ENCODE measurements around the gene CGN.

Gene CGN

DNA sequence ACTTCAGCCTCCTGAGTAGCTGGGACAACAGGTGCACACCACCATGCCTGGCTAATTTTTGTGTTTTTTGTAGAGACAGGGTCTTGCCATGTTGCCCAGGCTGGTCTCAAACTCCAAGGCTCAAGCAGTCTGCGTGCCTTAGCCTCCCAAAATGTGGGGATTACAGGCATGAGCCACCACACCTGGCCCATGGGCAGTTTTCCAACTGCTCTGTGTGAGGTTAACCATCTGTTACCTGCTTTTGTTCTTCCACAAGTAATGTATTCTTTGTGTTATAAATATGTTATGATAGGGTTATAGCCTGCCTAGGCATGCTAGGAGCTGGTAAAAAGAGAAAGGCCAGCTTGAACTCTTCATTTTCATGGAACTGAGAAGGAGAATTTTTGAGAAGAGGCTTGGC, 59.6 kb downstream of the CGN start:
- no peak for TF ChIP-seq CTCF (IDR thresholded peaks at IDR 0.05; ENCODE audit: low read depth, low read length)
- DNase-seq (ENCODE audit: extremely low read depth, low read depth): no peak

- peak; percentile 56 for DNase-seq (ENCODE audit: extremely low read depth, low read depth)
- no peak for TF ChIP-seq CTCF (IDR thresholded peaks at IDR 0.05; ENCODE audit: low read depth, low read length)
Measured at GRCh38 chr1:151574575-151575529, 63.7 kb downstream of the CGN start.

DNA sequence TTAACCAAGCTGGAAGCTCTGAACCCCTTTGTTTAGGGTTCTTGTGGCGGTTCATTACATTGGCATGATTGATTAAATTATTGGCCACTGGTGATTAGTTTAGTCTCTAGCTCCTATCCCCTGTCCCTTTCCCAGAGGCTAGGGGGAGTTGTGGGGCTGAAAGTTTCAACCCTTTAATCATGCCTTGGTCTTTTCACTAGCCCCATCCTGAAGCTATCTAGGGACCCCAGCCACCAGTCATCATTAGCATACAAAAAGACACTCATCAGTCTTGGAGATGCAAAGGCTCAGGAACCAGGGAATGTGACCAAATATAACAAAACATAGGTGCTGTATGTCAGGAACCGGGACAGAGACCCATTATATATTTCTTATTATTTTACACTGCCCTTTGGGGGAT, 66.0 kb downstream of the CGN start:
- DNase-seq (ENCODE audit: extremely low read depth, low read depth): no peak
- no peak for TF ChIP-seq CTCF (IDR thresholded peaks at IDR 0.05; ENCODE audit: low read depth, low read length)

DNA sequence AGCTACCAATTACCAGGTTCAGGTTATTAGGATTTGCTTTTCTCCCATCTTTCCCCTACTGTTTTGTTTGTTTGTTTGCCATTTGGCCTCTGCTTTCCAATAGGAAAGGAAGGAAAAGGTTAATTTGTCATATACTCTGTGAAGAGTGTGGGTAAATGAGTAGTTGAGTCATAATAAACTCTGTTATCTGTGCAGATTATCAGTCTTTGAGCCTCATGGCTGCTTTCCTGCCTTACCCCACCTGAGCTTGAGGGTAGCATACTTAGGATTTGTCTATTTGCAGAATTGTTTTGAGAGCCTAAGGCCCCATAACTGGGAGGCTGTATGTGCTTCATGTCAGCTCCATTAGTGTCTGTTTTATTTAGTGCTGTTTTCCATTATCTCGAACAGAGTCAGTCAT, 67.8 kb downstream of the CGN start:
- no peak for DNase-seq (ENCODE audit: extremely low read depth, low read depth)
- no peak for TF ChIP-seq CTCF (IDR thresholded peaks at IDR 0.05; ENCODE audit: low read depth, low read length)

DNA sequence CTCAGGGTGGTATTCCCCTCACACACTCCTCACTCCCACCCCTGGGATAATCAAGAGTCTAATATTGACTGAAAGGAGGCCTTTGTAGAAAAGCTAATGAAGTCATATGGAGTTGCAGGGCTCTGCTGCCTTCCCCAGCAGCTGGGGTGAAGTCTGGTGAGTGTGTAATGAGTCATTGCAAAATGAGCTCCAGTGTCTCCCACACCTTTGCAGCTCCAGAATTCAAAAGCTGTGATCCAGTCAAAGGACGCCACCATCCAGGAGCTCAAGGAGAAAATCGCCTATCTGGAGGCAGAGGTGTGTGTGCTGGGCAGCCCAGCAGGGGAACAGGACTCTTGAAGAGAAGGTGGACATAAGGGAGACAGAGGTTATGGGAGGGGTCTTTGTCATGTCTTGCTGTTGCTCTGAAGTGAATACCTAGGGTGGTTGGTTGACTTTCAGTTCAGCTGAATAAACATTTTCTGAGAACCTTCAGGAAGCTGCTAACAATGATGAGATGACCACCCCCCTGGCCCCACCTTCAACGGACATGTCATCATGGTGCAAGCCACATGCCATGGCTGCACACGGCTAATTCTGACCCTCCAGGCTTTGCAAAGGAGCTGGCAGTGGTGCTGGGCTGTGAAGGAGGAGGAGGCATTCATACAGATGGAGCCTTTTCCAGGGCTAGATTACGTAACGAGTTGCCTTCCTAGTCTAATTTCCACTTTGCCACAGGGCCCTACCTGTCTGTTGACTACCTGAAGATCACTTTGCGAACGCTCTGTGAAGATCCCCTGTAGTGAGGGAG, 68.4 kb downstream of the CGN start:
- TF ChIP-seq CTCF (IDR thresholded peaks at IDR 0.05; ENCODE audit: low read depth, low read length): no peak

GRCh38 chr1:151581451-151581850, 70.3 kb downstream of the CGN start:
- no peak for DNase-seq (ENCODE audit: extremely low read depth, low read depth)
- TF ChIP-seq CTCF (IDR thresholded peaks at IDR 0.05; ENCODE audit: low read depth, low read length): no peak

More for the DNA sequence above, 68.4 kb downstream of the CGN start:
- DNase-seq (ENCODE audit: extremely low read depth, low read depth): no peak

DNA sequence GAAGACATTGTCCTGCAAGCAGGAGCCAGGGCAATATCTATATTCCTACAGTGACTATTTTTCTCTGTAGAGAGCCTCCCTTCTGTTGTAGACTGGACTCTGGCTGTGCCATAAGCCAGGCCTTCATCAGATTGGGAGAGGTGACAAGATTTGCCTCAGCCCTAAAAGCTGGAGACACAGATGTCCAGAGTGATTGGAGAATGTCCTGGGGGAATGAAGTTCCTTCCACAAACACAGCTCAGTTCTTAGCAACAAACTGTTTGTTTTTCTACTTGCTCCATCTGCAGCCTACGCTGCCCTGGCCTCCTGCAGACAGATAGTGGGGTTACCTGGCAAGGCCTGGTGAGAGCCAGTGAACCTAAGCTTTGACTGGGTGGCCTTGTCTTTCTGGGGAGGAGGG, 70.7 kb downstream of the CGN start:
- no peak for DNase-seq (ENCODE audit: extremely low read depth, low read depth)
- TF ChIP-seq CTCF (IDR thresholded peaks at IDR 0.05; ENCODE audit: low read depth, low read length): no peak
